ENCODE results near the gene SLC8B1. TPM values are rescaled to one million over a fixed set of nuclear protein-coding genes. Genes with fewer than 3 reads are reported as not detected.

Gene SLC8B1
- total and polyA plus RNA-seq, 9 of the 15 experiments (the other 6 are each of a cell fraction or from before 2014, with no cell fraction given), result 0.86 to 34.1 (median 18.5) TPM

DNA sequence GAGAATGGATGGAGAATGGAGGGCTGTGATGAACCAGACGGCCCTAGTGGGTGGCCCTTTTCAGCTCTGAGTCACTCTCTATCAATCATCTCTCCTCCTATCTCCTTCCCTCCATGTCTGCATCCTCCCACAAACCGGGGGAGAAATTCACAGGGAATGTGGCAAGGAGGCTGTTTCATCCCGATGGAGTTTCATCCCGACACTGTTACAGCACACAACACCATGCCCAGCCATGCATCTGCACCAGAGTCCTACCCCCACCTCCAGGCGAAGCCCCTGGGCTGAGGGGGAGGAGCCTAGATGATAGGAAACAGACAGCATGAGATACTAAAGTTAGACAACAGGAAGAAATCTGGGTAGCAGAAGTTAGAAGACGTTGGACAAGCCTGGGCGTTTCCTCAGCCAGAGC, 20.8 kb downstream of the SLC8B1 start (continued):
- TF ChIP-seq, protein P1, sequence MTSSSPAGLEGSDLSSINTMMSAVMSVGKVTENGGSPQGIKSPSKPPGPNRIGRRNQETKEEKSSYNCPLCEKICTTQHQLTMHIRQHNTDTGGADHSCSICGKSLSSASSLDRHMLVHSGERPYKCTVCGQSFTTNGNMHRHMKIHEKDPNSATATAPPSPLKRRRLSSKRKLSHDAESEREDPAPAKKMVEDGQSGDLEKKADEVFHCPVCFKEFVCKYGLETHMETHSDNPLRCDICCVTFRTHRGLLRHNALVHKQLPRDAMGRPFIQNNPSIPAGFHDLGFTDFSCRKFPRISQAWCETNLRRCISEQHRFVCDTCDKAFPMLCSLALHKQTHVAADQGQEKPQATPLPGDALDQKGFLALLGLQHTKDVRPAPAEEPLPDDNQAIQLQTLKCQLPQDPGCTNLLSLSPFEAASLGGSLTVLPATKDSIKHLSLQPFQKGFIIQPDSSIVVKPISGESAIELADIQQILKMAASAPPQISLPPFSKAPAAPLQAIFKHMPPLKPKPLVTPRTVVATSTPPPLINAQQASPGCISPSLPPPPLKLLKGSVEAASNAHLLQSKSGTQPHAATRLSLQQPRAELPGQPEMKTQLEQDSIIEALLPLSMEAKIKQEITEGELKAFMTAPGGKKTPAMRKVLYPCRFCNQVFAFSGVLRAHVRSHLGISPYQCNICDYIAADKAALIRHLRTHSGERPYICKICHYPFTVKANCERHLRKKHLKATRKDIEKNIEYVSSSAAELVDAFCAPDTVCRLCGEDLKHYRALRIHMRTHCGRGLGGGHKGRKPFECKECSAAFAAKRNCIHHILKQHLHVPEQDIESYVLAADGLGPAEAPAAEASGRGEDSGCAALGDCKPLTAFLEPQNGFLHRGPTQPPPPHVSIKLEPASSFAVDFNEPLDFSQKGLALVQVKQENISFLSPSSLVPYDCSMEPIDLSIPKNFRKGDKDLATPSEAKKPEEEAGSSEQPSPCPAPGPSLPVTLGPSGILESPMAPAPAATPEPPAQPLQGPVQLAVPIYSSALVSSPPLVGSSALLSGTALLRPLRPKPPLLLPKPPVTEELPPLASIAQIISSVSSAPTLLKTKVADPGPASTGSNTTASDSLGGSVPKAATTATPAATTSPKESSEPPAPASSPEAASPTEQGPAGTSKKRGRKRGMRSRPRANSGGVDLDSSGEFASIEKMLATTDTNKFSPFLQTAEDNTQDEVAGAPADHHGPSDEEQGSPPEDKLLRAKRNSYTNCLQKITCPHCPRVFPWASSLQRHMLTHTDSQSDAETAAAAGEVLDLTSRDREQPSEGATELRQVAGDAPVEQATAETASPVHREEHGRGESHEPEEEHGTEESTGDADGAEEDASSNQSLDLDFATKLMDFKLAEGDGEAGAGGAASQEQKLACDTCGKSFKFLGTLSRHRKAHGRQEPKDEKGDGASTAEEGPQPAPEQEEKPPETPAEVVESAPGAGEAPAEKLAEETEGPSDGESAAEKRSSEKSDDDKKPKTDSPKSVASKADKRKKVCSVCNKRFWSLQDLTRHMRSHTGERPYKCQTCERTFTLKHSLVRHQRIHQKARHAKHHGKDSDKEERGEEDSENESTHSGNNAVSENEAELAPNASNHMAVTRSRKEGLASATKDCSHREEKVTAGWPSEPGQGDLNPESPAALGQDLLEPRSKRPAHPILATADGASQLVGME (CRISPR knock-in tag; IDR thresholded peaks at IDR 0.05), result no peak
- TF ChIP-seq, protein P2, sequence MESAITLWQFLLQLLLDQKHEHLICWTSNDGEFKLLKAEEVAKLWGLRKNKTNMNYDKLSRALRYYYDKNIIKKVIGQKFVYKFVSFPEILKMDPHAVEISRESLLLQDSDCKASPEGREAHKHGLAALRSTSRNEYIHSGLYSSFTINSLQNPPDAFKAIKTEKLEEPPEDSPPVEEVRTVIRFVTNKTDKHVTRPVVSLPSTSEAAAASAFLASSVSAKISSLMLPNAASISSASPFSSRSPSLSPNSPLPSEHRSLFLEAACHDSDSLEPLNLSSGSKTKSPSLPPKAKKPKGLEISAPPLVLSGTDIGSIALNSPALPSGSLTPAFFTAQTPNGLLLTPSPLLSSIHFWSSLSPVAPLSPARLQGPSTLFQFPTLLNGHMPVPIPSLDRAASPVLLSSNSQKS (CRISPR knock-in tag; IDR thresholded peaks at IDR 0.05), result no peak
- TF ChIP-seq, protein P3, sequence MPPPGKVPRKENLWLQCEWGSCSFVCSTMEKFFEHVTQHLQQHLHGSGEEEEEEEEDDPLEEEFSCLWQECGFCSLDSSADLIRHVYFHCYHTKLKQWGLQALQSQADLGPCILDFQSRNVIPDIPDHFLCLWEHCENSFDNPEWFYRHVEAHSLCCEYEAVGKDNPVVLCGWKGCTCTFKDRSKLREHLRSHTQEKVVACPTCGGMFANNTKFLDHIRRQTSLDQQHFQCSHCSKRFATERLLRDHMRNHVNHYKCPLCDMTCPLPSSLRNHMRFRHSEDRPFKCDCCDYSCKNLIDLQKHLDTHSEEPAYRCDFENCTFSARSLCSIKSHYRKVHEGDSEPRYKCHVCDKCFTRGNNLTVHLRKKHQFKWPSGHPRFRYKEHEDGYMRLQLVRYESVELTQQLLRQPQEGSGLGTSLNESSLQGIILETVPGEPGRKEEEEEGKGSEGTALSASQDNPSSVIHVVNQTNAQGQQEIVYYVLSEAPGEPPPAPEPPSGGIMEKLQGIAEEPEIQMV (tag; conservative IDR thresholded peaks at IDR 0.05; ENCODE audit: low read depth), result no peak
- TF ChIP-seq, protein P4, sequence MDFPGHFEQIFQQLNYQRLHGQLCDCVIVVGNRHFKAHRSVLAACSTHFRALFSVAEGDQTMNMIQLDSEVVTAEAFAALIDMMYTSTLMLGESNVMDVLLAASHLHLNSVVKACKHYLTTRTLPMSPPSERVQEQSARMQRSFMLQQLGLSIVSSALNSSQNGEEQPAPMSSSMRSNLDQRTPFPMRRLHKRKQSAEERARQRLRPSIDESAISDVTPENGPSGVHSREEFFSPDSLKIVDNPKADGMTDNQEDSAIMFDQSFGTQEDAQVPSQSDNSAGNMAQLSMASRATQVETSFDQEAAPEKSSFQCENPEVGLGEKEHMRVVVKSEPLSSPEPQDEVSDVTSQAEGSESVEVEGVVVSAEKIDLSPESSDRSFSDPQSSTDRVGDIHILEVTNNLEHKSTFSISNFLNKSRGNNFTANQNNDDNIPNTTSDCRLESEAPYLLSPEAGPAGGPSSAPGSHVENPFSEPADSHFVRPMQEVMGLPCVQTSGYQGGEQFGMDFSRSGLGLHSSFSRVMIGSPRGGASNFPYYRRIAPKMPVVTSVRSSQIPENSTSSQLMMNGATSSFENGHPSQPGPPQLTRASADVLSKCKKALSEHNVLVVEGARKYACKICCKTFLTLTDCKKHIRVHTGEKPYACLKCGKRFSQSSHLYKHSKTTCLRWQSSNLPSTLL (IDR thresholded peaks at IDR 0.05), result no peak
- TF ChIP-seq NONO (IDR thresholded peaks at IDR 0.05; ENCODE audit: low read depth in 2 of 2, low read length in 1 of 2) (no peak), XRCC5 (IDR thresholded peaks at IDR 0.05; ENCODE audit: low read depth, low read length) (no peak), GABPA (tag; conservative IDR thresholded peaks at IDR 0.05; ENCODE audit: low read depth) (no peak), ZNF668 (CRISPR knock-in tag; IDR thresholded peaks at IDR 0.05) (no peak), EP300 (IDR thresholded peaks at IDR 0.05; ENCODE audit: low read length) (peak; percentile 43; the same call in 1 of the 2 replicates), NRF1 (conservative IDR thresholded peaks at IDR 0.05 in 1 of 2, IDR thresholded peaks at IDR 0.05 in 1 of 2) (no peak), HMG20A (CRISPR knock-in tag; conservative IDR thresholded peaks at IDR 0.05) (no peak), ZNF324 (CRISPR knock-in tag; IDR thresholded peaks at IDR 0.05) (no peak), MTA3 (IDR thresholded peaks at IDR 0.05; ENCODE audit: borderline replicate concordance) (0 out of 2 replicates have a peak, but pooled peaks have one; percentile 27), JUN (IDR thresholded peaks at IDR 0.05; ENCODE audit: borderline replicate concordance, low read depth, low read length) (peak; percentile 35; the same call in 1 of the 2 replicates), JUN (CRISPR knock-in tag; IDR thresholded peaks at IDR 0.05; ENCODE audit: borderline replicate concordance) (no peak), ZNF76 (CRISPR knock-in tag; IDR thresholded peaks at IDR 0.05; ENCODE audit: borderline replicate concordance) (no peak), ZBTB8A (IDR thresholded peaks at IDR 0.05; ENCODE audit: partially characterized antibody) (no peak), KDM1A (IDR thresholded peaks at IDR 0.05) (peak; percentile 91 to 94), CC2D1A (IDR thresholded peaks at IDR 0.05) (no peak), HNRNPUL1 (IDR thresholded peaks at IDR 0.05; ENCODE audit: low read length) (no peak)

All from K562 (cell line).